Cerebellar cortex (tissue), 1 donor: ENCODE data around the gene C1orf159.
A peak's percentile ranks its signal among the peaks of the same experiment; 100 is the strongest.

Experiments
- DNase-seq: peaks from one replicate; pipeline ENCODE4 v3.0.0-alpha.2; 2015; ENCODE audit warnings: low spot score

The C1orf159 gene

DNA sequence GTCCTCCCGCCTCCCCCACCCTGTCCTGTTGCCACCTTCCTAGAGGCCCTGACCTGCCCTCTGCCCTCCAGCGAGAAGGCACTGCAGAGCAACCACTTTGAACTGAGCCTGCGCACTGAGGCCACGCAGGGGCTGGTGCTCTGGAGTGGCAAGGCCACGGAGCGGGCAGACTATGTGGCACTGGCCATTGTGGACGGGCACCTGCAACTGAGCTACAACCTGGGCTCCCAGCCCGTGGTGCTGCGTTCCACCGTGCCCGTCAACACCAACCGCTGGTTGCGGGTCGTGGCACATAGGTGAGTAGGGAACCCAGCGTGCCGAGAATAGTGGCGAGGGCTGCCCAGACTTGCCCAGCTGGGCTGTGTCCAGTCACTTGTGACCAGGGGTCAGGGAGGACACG lies 62.2 kb downstream of the C1orf159 start:
- no peak for DNase-seq

DNA sequence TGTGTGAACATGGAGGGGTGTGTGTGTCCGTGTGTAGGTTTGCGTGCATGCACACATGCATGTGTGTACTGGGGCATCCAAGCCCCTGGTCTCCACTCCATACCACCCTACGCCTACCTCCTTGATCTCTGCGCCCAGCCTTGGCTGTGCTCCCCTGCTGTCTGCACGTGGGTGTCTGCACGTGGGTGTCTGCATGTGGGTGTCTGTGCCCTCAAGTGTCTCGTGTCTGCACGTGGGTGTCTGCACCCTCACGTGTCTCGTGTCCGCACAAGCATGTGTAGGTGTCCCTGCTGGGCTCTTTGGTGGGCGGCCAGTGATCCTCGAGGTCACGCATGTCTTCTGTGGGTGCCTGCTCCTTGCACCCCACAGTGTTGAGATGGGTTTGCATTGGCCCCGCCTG lies 62.9 kb downstream of the C1orf159 start:
- DNase-seq: no peak

DNA sequence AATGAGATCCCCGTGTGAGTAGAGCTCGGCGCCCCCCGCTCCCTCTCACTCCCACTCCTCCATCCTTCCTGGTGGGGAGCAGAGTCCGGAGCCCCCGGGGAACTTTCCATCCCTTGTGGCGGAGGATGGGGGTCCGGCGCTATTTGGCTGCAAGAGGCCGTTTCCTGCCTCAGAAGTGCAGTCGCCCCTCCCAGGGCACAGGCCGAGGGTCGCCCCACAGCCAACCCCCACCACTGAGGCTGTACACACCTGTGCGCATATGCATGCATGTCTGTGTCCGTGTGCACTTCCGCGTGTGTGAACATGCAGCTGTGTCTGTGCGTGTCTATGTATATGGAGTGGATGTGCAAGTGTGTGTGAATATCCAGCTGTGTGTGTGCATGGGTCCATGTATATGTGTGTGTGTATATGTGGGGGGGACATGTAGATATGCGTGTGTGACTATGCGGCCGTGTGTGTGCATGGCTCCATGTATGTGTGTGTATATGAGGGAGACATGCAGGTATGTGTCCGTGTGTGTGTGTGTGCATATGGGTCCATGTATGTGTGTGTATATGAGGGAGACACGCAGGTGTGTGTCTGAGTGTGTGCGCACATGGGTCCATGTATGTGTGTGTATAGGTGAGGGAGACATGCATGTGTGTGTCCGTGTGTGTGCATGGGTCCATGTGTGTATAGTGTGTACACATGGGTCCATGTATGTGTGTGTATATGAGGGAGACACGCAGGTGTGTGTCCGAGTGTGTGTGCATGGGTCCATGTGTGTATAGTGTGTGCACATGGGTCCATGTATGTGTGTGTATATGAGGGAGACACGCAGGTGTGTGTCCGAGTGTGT lies 63.7 kb downstream of the C1orf159 start:
- DNase-seq: no peak

DNA sequence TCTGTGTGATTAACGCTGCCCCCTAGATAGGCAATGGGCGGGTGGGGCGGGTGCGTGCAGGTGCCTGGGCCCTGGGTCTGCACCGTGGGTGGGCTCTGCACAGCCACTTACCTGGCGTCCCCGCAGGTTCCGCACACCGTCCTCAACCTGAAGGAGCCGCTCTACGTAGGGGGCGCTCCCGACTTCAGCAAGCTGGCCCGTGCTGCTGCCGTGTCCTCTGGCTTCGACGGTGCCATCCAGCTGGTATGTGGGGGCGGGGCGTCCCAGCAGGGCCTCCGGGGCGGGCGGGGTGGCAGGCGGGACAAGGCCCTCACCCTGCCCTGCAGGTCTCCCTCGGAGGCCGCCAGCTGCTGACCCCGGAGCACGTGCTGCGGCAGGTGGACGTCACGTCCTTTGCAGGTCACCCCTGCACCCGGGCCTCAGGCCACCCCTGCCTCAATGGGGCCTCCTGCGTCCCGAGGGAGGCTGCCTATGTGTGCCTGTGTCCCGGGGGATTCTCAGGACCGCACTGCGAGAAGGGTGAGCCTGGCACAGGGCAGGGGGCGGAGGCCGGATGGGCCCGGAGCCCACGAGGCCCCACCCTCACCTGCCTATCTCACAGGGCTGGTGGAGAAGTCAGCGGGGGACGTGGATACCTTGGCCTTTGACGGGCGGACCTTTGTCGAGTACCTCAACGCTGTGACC lies 64.6 kb downstream of the C1orf159 start:
- no peak for DNase-seq

DNA sequence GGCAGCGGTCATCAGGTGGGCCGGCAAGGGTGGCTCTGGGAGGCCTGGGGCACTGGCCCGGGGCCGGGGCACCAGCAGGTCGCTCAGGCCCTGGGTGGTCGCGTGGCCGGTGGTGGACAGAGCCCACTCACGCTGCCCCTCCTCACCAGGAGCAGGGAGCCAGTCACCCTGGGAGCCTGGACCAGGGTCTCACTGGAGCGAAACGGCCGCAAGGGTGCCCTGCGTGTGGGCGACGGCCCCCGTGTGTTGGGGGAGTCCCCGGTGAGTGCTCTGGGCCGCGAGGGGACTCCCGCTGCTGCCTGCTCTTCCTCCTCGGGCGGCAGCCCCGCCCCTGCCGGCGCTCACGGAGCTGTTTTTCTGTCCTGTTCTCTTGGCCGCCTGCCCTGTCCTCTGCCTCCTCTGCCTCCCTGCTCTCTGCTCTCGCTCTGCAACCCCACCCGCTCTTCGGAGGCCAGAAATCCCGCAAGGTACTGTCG lies 65.3 kb downstream of the C1orf159 start:
- no peak for DNase-seq

DNA sequence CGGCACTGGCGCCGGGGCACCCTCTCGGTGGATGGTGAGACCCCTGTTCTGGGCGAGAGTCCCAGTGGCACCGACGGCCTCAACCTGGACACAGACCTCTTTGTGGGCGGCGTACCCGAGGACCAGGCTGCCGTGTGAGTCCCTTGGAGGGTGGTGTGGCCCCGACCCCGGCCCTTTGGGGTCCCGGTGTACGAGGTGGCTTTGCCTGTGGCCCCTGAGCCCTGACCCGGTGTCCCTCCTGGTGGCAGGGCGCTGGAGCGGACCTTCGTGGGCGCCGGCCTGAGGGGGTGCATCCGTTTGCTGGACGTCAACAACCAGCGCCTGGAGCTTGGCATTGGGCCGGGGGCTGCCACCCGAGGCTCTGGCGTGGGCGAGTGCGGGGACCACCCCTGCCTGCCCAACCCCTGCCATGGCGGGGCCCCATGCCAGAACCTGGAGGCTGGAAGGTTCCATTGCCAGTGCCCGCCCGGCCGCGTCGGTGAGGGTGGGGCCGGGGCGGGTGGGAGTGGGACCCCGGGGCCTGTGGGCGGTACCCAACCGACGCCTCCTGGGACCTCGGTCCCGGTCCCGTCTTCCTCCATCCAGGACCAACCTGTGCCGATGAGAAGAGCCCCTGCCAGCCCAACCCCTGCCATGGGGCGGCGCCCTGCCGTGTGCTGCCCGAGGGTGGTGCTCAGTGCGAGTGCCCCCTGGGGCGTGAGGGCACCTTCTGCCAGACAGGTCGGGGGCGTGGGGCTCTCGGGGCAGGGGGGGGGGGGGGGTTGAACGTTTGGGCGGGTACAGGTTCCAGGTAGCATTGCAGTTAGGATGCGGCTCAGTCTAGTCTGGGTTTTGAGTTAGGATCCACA lies 66.3 kb downstream of the C1orf159 start:
- DNase-seq: no peak

DNA sequence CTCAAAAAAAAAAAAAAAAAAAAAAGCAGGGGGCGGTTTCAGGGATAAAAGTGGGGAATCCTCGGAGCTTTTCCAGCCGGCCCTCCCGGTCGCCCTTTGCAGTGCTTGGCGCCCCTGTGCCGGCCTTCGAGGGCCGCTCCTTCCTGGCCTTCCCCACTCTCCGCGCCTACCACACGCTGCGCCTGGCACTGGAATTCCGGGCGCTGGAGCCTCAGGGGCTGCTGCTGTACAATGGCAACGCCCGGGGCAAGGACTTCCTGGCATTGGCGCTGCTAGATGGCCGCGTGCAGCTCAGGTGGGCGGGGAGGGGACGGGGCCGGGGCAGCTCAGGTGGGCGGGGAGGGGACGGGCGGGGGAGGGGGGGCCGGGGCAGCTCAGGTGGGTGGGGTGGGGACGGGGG lies 67.1 kb downstream of the C1orf159 start:
- DNase-seq: no peak

DNA sequence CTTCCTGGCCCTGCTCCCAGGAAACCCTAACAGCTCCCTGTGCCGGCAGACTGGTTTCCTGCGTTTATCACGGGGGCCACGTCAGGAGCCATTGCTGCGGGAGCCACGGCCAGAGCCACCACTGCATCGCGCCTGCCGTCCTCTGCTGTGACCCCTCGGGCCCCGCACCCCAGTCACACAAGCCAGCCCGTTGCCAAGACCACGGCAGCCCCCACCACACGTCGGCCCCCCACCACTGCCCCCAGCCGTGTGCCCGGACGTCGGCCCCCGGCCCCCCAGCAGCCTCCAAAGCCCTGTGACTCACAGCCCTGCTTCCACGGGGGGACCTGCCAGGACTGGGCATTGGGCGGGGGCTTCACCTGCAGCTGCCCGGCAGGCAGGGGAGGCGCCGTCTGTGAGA lies 67.9 kb downstream of the C1orf159 start:
- DNase-seq: no peak

DNA sequence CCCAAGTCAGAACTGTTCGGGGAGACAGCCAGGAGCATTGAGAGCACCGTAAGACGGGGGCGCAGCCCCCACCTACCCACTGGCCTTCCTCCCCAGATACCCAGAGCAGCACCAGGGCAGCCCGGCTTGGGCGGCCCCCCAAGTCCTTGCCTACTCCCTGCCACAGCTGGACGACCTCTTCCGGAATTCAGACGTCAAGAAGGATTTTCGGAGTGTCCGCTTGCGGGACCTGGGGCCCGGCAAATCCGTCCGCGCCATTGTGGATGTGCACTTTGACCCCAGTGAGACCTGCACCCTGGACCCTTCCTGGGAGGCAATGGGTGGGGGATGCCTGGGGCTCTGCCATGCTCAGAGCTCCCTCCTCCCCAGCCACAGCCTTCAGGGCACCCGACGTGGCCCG lies 68.5 kb downstream of the C1orf159 start:
- no peak for DNase-seq

DNA sequence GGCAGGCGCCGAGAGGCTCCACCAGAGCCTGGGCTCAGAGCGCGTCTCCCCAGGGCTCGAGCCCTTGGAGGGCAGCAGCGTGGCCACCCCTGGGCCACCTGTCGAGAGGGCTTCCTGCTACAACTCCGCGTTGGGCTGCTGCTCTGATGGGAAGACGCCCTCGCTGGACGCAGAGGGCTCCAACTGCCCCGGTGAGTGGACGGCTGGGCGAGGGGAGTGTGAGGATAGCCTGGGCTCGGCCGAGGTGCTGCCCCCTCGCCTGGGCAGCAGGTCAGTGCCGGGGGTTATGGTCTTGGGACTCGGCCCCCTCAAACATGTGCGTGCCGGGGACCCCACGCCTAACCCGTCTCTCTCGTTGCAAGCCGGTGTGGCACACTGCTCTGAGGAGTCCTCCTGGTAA lies 69.1 kb downstream of the C1orf159 start:
- no peak for DNase-seq

DNA sequence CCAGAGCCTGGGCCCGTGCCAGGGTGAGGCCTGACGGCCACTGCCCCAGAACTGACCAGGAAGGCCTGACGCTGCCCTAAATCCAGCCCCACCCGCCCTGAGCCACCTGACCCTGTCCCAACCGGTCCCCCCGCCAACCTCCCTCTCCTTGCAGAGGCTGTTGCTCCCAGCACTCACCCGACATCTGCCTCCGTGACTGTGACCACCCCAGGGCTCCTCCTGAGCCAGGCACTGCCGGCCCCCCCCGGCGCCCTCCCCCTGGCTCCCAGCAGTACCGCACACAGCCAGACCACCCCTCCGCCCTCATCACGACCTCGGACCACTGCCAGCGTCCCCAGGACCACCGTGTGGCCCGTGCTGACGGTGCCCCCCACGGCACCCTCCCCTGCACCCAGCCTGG lies 69.6 kb downstream of the C1orf159 start:
- no peak for DNase-seq

DNA sequence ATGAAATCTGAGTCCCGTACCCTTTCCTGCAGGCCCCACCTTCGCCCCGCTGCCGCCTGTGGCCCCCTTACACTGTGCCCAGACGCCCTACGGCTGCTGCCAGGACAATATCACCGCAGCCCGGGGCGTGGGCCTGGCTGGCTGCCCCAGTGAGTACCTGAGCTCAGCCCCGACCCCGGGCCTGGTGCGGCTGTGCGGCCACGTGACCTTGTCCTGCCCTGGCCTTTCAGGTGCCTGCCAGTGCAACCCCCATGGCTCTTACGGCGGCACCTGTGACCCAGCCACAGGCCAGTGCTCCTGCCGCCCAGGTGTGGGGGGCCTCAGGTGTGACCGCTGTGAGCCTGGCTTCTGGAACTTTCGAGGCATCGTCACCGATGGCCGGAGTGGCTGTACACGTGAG lies 70.8 kb downstream of the C1orf159 start:
- no peak for DNase-seq

DNA sequence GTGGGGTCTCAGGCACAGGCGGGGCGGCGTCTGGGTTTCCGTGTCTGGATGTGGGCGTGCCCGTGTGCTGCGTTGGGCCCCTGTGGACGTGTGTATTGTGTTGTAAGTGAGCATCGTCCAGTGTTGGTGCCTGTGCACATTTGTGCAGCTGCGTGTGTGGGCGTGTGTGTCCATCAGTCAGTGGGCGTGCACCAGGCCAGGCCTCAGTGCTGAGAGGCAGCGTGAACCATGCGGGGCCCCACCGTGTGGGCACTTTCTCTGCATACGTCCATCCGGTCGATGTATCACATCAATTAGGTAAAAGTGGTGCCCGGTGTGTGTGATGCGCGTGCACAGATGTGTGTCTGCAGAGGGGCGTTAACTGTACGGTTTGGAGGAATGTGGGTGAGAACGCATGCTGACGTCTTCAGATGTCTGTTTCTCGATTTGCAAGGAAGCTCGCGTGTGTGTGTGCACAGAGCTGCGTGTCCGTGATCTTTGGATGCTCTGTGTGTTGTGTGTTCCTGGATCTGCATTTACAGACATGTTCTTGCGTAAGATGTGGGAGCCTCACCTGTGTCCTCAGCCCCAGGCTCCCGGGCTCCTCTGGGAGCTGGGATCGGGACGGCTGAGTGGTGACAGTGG lies 71.3 kb downstream of the C1orf159 start:
- DNase-seq: no peak

DNA sequence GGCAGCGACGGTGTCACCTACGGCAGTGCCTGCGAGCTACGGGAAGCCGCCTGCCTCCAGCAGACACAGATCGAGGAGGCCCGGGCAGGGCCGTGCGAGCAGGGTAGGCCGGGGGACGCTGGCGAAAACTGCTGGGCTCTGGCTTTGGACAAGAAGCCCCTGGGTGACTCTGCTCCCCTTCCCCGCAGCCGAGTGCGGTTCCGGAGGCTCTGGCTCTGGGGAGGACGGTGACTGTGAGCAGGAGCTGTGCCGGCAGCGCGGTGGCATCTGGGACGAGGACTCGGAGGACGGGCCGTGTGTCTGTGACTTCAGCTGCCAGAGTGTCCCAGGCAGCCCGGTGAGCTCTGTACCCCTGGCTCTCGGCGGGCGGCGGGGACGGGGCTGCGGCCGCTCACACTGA lies 72.0 kb downstream of the C1orf159 start:
- DNase-seq: no peak

DNA sequence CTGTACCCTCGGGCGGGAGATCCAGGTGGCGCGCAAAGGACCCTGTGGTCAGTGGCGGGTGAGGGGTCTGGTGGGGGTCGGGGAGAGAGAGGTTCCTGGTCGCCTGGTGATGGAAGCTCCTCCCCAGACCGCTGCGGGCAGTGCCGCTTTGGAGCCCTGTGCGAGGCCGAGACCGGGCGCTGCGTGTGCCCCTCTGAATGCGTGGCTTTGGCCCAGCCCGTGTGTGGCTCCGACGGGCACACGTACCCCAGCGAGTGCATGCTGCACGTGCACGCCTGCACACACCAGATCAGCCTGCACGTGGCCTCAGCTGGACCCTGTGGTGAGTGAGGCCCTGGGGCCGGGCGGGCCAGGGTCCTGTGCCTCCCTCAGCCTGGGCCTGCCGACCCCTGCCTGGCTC lies 72.5 kb downstream of the C1orf159 start:
- no peak for DNase-seq

DNA sequence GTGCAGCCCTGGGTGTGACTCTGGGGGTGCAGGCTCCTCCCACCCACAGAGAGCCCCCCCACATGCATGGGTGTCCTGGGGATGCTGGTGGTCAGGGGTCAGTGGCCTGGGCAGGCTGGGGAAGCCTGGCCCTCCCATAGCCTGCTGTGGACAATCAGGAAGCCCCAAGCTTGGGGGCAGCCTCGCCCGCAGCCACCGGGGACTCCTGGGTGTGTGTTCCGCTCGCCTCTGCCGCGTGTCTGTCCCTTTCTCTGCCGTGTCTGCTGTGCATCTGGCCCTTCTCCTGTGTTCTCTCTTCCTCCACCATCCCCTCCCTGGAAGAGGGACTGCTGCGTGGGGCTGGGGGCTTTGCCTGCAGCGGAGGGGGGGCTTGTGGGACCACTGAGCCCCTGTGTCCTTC lies 73.1 kb downstream of the C1orf159 start:
- no peak for DNase-seq

DNA sequence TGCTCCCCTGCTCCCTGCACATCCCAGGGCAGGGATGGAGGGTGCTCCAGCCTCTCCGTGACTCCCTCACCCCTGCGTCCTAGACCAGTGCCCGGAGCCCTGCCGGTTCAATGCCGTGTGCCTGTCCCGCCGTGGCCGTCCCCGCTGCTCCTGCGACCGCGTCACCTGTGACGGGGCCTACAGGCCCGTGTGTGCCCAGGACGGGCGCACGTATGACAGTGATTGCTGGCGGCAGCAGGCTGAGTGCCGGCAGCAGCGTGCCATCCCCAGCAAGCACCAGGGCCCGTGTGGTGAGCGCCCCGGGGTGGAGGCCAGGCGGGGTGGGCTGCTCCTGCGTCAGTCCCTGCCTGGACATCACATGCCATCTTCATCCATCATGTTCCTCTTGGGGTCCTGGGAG lies 74.0 kb downstream of the C1orf159 start:
- DNase-seq: no peak

DNA sequence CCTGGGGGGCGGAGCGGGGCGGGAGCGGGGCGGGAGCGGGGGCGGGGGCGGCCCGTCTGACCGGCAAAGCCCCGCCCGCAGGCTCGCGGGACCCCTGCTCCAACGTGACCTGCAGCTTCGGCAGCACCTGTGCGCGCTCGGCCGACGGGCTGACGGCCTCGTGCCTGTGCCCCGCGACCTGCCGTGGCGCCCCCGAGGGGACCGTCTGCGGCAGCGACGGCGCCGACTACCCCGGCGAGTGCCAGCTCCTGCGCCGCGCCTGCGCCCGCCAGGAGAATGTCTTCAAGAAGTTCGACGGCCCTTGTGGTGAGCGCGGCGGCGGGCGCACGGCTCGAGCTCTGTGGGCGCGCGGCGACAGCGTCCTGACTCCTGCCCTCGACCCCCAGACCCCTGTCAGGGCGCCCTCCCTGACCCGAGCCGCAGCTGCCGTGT lies 74.8 kb downstream of the C1orf159 start:
- DNase-seq: no peak

DNA sequence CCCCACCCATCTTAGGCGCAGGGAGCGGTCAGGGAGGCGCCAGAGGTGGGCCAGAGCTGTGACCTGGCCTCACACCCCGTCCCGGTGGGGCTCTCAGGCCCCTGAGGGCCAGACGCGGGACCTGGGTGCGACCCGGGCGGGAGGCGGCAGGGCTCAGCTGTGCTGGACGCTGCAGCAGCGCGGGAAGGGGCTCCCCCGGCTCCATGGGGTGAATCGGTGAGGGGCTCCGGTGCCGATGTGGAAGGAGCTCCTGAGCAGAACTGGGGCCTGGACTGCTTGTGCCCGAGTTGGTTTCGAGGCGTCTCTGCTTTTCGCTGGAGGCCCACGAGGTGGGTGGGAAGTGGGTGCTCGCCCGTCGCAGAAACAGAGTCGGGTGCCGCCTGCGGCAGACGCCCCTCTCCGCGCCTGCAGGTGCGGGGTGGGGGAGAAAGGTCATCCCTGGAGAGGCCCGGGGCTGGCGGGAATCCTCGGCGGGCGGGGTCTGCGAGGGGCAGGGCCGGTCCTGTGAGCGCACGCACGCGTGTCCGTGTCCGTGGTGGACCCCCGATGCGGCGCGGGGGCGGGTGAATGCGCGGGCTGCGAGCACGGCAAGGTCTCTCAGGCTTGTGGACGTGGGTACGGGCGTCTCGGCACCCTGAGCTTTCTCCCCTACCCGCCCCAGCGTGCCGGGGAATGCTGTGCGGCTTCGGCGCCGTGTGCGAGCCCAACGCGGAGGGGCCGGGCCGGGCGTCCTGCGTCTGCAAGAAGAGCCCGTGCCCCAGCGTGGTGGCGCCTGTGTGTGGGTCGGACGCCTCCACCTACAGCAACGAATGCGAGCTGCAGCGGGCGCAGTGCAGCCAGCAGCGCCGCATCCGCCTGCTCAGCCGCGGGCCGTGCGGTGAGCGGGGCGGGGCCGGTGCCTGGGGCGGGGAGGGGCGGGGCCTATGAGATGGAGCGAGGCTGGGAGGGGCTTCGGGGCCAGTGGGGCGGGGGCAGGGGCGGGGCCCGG lies 75.6 kb downstream of the C1orf159 start:
- peak; percentile 39 for DNase-seq

DNA sequence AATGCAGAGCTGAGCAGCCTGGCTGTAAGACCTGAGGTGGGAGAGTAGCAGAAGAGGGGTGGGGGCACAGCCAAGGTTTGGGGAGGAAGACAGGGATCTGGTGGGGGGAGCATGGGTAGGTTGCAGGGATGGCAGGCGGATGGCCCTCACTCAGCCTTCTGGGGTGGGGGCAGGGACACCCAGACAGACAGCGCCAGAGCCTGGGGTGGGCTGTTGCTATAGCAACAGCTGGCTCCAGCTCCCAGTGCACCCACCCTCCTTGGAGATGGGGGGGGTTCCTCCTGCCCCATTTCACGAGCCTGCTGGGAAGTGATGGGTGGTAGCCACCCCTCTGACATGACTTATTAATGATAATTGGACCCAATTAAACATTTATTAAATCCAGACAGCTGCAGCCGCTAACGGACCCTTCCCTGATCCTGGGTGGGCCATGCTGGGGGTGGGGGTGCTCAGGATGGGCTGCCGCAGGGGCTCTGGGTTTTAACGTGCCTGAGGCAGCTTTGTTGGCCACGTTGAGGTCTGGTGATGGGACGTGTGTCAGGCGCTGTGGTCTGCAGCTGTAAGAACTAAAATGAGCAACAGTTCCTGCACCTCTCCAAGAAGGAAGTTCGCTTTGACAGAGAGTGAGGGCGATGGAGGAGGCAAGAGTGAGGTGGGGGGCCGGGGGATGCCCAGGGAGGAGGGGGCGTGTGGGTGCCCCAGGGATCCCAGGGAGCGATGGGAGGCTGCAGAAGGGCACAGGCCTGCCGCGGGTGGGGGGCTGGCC lies 76.6 kb downstream of the C1orf159 start:
- no peak for DNase-seq
